NCI-H2107 (cell line): ENCODE measurements around the gene IQCH.
"Not testable (repeated sequence)": the region's sequence is repeated elsewhere in the genome, so short reads cannot be mapped to it uniquely, and the experiment has no call there.

Experiments used
- DNase-seq: peaks from one replicate; lab custom pipeline; 2025; lab: John Stamatoyannopoulos, UW

Gene IQCH

GRCh38 chr15:67358812-67359211 lies 104.2 kb downstream of the IQCH start:
- no peak for DNase-seq

DNA sequence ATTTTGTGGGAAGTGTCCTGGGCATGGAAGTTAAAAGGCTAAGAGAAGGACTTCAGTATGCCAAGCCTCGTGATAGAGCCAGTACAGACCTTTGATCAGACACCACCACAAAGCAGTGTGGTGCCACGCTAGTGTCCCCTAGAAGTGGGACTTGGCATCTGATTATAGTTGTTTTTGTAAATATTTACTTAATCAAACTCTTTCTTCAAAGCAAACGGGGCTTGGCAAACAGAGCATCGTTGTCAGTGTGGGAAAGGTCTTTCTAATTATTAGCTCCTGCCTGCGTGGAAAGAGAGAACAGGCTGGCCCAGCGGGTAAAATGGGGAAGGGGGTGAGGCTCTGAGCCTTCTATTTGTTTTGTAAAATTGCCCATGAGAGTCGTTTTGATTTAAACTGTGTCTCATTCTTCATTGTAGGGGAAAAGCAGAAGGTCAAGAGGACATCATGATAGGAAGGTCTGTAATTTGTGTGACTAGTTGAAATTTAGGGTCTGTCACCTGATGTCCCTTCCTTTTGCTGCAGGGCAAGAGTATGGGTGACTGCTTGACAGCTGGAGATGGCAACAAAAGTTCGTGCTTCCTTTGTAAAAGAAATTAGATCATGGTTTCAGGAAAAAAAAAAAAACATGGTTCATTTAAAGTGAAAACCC lies 105.0 kb downstream of the IQCH start:
- DNase-seq = no peak

- no peak for DNase-seq
These were observed 106.5 kb downstream of the IQCH start for GRCh38 chr15:67361100-67361499.

DNA sequence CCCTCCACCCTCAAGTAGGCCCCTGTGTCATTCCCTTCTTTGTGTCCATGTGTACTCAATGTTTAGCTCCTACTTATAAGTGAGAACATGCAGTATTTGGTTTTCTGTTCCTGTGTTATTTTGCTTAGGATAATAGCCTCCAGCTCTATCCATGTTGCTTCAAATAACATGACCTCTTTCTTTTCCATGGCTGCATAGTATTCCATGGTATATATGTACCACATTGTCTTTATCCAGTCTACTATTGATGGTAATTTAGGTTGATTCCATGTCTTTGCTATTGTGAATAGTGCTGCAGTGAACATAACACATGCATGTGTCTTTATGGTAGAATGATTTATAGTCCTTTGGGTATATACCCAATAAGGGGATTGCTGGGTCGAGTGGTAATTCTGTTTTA lies 109.1 kb downstream of the IQCH start:
- not testable (repeated sequence) for DNase-seq

GRCh38 chr15:67365994-67366393 lies 111.4 kb downstream of the IQCH start:
- DNase-seq = no peak

DNA sequence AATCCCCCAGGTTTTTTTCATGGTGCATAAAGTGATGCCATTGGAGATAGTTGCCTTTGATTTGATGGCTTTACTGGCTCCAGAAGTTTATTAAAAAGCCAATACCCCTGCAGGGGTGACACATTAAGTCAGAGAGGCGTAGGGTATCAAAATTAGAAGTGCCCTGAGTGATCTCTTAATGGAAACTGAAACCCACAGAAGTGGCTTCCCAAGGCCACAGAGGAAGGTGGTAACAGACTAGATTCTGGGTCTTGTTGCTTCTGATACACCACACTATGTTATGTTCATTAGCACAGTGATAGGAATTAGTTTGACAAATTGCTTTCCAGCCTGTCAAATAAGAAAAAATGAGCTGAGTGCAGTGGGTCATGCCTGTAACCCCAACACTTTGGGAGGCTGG lies 112.3 kb downstream of the IQCH start:
- no peak for DNase-seq

- DNase-seq = no peak
These were observed 114.9 kb downstream of the IQCH start for GRCh38 chr15:67369359-67369998.

- no peak for DNase-seq
These were observed 115.8 kb downstream of the IQCH start for GRCh38 chr15:67370206-67370954.

DNA sequence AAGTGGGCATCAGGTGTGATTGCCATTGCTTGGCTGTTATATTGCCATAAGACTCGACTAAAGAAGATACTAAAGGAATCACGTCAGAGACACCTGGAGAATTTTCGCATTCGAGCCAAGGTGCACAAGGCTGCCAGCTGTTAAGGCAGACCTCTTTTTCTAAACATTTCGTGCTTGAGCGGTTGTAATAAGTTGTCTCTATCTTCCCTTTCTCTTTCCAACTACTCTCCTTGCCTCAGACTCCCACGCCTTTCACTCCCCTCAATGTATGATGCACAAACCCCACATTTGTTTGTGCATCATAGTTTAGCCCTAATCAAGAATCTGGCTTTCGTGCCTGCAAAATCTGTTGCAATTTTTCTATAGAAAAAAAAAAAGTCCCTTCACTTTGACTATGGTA lies 118.0 kb downstream of the IQCH start:
- DNase-seq = no peak

GRCh38 chr15:67372986-67373675 lies 118.5 kb downstream of the IQCH start:
- DNase-seq = no peak

- no peak for DNase-seq
These were observed 119.4 kb downstream of the IQCH start for GRCh38 chr15:67373971-67374370.

DNA sequence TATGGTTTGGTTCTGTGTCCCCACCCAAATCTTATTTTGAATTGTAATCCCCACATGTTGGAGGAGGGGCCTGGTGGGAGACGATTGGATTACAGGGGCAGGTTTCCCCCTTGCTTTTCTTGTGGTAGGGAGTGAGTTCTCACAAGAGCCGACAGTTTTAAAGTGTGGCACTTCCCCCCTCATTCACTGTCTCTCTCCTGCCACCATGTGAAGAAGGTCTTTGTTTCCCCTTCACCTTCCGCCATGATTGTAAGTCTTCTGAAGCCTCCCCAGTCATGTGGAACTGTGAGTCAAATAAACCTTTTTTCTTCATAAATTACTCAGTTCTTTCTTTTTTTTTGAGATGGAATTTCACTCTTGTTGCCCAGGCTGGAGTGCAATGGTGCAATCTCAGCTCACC lies 124.9 kb downstream of the IQCH start:
- no peak for DNase-seq

DNA sequence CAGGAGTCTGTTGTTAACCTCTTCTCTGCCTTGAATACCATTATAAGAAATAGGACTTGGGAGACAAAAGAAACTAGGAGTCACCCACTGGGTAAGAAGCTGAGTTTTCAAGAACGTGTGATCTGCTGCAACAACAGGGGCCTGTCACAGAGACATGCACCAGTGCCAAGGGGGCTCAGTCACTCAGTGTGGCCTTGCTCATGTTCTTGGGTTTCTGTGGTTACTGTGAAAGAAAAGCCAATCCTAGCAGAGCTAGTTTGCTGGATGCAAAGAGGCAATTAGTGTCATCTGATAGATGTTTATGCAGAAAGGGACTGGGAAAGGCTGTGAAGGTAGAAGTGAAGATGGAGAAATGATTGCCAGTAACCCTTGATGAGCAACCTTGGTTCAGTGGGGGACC lies 126.3 kb downstream of the IQCH start:
- no peak for DNase-seq

- no peak for DNase-seq
These were observed 126.9 kb downstream of the IQCH start for GRCh38 chr15:67381416-67382045.

- DNase-seq = no peak
These were observed 128.1 kb downstream of the IQCH start for GRCh38 chr15:67382723-67383122.

GRCh38 chr15:67383899-67384298 lies 129.3 kb downstream of the IQCH start:
- no peak for DNase-seq

- no peak for DNase-seq
These were observed 130.2 kb downstream of the IQCH start for GRCh38 chr15:67384761-67385160.

DNA sequence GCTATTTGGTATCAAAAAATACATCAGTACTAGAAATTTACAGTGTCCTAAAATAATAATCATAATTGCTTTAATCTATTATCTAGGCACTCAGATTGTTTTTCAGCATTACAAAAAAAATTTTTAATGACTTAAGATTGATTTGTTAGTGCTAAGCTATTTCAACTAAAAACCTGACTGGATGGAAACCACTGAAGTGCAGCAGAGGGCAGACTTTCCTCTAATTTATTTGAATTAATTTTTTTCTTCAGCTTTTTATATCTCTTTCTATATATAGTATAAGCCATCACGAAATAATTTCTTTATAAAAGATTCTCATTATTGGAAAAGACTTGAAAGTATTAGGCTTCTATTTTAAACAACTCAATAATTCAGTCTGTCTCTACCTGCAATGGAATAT lies 131.4 kb downstream of the IQCH start:
- no peak for DNase-seq

DNA sequence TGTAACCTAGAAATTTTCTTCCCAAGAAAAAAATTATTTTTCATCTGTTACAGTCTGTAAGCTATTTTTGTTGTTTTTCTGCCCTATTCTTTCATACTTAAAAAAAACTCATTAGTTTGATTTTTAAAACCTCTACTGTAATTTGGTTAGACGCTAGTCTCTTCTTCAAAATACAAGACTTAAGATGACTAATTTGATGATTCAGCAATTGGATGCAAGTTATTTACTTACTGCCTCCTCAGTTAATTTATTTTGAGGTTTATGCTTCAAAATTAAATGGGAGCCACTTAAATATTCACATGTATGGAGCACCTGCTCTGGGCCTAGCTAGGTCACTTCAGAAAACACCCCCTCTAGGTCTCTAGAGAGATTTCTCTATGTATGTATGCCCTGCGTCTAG lies 132.4 kb downstream of the IQCH start:
- no peak for DNase-seq

DNA sequence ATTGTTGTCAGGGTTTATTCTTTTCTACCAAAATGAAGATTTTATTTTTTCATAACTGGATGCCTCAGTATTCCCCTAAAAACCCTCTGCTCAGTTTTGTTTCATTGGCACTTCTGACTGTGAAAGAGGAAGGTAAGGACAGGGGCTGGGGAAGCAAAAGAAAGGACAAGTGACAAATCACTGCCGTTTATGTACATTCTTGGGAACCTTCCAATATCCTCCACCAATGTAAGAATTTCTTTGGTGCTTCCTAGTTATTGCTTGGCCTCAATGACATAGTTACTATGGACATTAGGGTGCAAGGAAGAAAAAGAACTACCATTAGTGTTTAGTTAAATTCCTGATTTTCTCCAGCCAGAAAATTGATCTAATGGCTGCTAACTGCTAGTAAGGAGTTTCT lies 135.4 kb downstream of the IQCH start:
- no peak for DNase-seq

GRCh38 chr15:67394873-67395639 lies 140.5 kb downstream of the IQCH start:
- no peak for DNase-seq

- DNase-seq = no peak
These were observed 141.5 kb downstream of the IQCH start for GRCh38 chr15:67396114-67396513.
